Measurements from ENCODE around the gene TANGO2.
A peak's percentile ranks its signal among the peaks of the same experiment; 100 is the strongest.

Gene TANGO2

GRCh38 chr22:20027966-20028854 lies 7.3 kb downstream of the TANGO2 start:
- peak; percentile 16 for DNase-seq (ENCODE audit: low spot score)

- DNase-seq (ENCODE audit: low spot score), result no peak
These were observed 8.1 kb downstream of the TANGO2 start for GRCh38 chr22:20028855-20029549.

- DNase-seq (ENCODE audit: low spot score), result no peak
These were observed 8.8 kb downstream of the TANGO2 start for GRCh38 chr22:20029550-20030225.

- peak; percentile 55 for DNase-seq (ENCODE audit: low spot score)
These were observed 11.0 kb downstream of the TANGO2 start for GRCh38 chr22:20031732-20032406.

- no peak for DNase-seq (ENCODE audit: low spot score)
These were observed 11.6 kb downstream of the TANGO2 start for GRCh38 chr22:20032407-20032991.

- DNase-seq (ENCODE audit: low spot score), result no peak
These were observed 12.3 kb downstream of the TANGO2 start for GRCh38 chr22:20033045-20033706.

GRCh38 chr22:20034143-20034542 lies 13.2 kb downstream of the TANGO2 start:
- DNase-seq (ENCODE audit: low spot score), result no peak

GRCh38 chr22:20035375-20036083 lies 14.6 kb downstream of the TANGO2 start:
- no peak for DNase-seq (ENCODE audit: low spot score)

- no peak for DNase-seq (ENCODE audit: low spot score)
These were observed 15.2 kb downstream of the TANGO2 start for GRCh38 chr22:20036084-20036482.

- no peak for DNase-seq (ENCODE audit: low spot score)
These were observed 15.9 kb downstream of the TANGO2 start for GRCh38 chr22:20036535-20037392.

- DNase-seq (ENCODE audit: low spot score), result no peak
These were observed 16.5 kb downstream of the TANGO2 start for GRCh38 chr22:20037419-20037818.

- no peak for DNase-seq (ENCODE audit: low spot score)
These were observed 17.7 kb downstream of the TANGO2 start for GRCh38 chr22:20038574-20038973.

GRCh38 chr22:20039683-20040325 lies 18.9 kb downstream of the TANGO2 start:
- DNase-seq (ENCODE audit: low spot score), result no peak

- DNase-seq (ENCODE audit: low spot score), result no peak
These were observed 19.7 kb downstream of the TANGO2 start for GRCh38 chr22:20040327-20041200.

GRCh38 chr22:20043057-20043996 lies 22.4 kb downstream of the TANGO2 start:
- no peak for DNase-seq (ENCODE audit: low spot score)

- DNase-seq (ENCODE audit: low spot score), result no peak
These were observed 23.1 kb downstream of the TANGO2 start for GRCh38 chr22:20043997-20044342.

Data from CD4-positive, alpha-beta T cell treated with Interleukin-2 at 100 ng/mL for 4 hours (primary cell).